ENCODE data around the gene NPM3.

DNA sequence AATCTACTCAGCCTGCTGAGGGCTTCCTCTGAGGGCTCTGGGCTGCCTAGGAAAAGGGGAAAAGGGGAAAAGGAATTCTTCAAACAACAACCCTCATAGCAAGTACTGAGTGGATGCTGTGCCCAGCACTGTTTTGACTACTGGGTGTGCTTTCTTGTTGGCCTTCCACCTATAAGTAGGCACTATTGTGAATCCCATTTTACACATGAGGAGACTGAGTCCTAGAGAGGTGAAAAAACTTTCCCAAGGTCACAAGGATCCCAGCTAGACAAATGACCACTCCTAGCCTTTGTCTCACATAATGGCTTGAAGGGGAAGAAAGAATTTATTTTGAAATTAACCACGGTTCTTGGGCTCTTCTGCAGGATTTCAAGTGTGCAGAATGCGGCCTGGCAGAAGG, 24.4 kb downstream of the NPM3 start:
- TF ChIP-seq, protein P1, sequence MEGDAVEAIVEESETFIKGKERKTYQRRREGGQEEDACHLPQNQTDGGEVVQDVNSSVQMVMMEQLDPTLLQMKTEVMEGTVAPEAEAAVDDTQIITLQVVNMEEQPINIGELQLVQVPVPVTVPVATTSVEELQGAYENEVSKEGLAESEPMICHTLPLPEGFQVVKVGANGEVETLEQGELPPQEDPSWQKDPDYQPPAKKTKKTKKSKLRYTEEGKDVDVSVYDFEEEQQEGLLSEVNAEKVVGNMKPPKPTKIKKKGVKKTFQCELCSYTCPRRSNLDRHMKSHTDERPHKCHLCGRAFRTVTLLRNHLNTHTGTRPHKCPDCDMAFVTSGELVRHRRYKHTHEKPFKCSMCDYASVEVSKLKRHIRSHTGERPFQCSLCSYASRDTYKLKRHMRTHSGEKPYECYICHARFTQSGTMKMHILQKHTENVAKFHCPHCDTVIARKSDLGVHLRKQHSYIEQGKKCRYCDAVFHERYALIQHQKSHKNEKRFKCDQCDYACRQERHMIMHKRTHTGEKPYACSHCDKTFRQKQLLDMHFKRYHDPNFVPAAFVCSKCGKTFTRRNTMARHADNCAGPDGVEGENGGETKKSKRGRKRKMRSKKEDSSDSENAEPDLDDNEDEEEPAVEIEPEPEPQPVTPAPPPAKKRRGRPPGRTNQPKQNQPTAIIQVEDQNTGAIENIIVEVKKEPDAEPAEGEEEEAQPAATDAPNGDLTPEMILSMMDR (IDR thresholded peaks at IDR 0.05) = no peak
- TF ChIP-seq POLR2A (IDR thresholded peaks at IDR 0.05) = no peak
